Uterus (tissue), 2 donors: ENCODE measurements around the gene CLCN3.

Experiments
- POLR2A ChIP-seq, 2 donors: fragments of 450-650 bp; IDR thresholded peaks; one replicate each; pipeline ENCODE4 v1.6.1; 2016; ENCODE audit warnings: antibody characterized with exemption in 2 of 2, mild to moderate bottlenecking in 1 of 2, moderate library complexity in 1 of 2
- TF ChIP-seq, protein P1 (sequence below), 4 experiments: fragments of 200-600 bp in 2 of 4; fragments of 450-650 bp in 2 of 4; sonication (generic) in 2 of 4; IDR thresholded peaks; one replicate each; pipeline ENCODE4 v1.5.1; 2016 to 2019; ENCODE audit warnings: antibody characterized with exemption in 4 of 4, mild to moderate bottlenecking in 2 of 4, moderate library complexity in 1 of 4

DNA sequence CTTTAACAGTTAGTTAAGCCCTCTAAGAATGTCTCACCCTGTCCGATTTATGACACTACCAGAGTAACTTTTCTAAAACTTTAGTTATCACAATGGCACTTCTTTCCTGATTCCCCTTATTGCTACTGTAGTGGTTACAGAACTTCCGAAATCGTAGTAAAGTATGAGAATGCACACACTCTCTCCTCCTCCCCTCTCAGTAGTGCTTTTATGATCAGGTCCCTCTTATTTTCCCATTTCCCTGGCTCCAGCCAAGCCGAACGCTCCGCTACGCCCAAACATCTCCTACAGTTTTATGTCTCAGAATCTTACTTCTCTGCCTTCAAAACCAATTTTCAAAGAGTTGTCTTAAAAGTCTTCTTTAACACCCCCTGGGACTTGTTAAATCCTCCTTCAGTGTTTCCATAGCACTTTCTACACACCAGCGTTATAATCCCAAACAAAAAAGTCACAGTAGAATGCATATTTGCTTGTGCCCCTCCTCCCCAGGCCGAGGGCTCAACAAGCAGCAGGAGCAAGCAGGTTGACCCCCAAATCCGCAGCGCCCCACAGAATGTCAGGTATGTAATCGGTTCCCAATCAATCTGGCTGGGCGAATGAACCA lies 136.7 kb downstream of the CLCN3 start:
- TF ChIP-seq, protein P1, sequence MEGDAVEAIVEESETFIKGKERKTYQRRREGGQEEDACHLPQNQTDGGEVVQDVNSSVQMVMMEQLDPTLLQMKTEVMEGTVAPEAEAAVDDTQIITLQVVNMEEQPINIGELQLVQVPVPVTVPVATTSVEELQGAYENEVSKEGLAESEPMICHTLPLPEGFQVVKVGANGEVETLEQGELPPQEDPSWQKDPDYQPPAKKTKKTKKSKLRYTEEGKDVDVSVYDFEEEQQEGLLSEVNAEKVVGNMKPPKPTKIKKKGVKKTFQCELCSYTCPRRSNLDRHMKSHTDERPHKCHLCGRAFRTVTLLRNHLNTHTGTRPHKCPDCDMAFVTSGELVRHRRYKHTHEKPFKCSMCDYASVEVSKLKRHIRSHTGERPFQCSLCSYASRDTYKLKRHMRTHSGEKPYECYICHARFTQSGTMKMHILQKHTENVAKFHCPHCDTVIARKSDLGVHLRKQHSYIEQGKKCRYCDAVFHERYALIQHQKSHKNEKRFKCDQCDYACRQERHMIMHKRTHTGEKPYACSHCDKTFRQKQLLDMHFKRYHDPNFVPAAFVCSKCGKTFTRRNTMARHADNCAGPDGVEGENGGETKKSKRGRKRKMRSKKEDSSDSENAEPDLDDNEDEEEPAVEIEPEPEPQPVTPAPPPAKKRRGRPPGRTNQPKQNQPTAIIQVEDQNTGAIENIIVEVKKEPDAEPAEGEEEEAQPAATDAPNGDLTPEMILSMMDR (IDR thresholded peaks at IDR 0.05) = no peak
- TF ChIP-seq POLR2A (IDR thresholded peaks at IDR 0.05) = no peak
